Measurements from ENCODE around the gene MAGEH1.

DNA sequence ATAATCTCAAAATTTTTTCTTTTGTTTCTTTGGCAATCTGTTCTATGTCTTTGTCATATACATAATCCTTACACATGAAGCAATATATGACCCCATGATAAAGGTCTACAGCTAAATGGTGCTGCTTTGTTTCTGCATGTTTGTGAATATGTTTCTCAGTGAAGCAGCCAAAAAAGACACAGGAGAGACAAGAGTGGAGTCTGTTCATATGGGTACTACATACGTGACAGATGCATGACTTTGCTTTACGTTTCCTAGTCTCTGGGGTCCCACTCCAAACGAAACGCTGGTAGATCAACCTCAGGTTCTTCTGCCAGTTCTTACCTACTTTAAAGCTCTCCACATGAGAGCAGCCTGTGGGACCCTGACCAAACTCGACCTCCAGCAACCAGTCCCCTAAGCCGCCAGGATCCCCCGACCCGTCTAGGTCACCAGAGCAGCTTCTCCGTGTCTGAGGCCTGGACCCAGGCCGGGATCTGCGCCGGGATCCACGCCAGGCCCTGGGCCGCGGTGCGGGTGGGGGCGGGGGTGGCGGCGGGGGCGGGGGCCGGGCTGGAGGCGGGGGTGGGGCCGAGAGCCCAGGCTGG, 36.2 kb downstream of the MAGEH1 start:
- TF ChIP-seq, protein P1, sequence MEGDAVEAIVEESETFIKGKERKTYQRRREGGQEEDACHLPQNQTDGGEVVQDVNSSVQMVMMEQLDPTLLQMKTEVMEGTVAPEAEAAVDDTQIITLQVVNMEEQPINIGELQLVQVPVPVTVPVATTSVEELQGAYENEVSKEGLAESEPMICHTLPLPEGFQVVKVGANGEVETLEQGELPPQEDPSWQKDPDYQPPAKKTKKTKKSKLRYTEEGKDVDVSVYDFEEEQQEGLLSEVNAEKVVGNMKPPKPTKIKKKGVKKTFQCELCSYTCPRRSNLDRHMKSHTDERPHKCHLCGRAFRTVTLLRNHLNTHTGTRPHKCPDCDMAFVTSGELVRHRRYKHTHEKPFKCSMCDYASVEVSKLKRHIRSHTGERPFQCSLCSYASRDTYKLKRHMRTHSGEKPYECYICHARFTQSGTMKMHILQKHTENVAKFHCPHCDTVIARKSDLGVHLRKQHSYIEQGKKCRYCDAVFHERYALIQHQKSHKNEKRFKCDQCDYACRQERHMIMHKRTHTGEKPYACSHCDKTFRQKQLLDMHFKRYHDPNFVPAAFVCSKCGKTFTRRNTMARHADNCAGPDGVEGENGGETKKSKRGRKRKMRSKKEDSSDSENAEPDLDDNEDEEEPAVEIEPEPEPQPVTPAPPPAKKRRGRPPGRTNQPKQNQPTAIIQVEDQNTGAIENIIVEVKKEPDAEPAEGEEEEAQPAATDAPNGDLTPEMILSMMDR (IDR thresholded peaks at IDR 0.05): no peak
- TF ChIP-seq POLR2AphosphoS5 (IDR thresholded peaks at IDR 0.05) (no peak), POLR2A (IDR thresholded peaks at IDR 0.05) (no peak)
